Measurements from ENCODE around the gene TLNRD1.

DNA sequence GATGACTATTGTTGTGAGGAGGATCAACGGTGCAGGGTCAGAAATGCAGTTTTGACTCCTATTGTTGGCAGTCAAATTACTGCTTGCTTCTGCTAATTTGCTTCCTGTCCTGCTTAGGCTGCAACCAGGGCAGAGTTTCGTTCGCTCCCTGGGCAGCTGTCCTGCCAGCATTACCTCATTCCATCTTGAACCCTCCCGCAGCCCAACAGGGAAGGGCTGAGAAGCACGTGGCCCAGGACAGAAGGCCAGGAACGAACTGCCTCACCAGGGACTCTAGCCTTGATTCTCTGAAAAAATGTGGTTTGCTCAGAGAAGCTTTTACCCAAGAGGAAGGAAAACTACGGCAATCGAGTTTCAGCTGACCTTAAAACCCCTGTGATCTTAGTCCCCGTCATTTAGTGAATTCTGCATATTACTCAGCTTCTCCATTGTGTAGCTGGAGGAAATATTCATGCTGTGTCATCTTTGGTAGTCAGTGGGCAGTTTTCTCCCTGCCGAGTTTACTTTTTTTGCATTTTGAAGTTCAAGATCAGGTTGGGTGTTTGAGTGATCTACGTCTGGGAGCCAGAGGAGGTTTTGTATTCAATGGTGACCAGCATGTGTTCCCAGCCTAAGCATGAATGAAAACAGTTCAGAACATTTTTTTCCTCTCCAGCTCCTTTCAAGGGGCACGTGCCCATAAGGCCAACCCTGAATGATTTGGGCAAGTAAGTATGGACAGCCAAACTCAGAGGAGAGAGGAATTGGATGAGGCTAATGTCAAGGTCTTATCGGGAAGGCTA is 23.0 kb downstream of the TLNRD1 start:
- no peak for TF ChIP-seq POLR2AphosphoS5 (IDR thresholded peaks at IDR 0.05)
- no peak for TF ChIP-seq POLR2A (IDR thresholded peaks at IDR 0.05)
- TF ChIP-seq, protein P1, sequence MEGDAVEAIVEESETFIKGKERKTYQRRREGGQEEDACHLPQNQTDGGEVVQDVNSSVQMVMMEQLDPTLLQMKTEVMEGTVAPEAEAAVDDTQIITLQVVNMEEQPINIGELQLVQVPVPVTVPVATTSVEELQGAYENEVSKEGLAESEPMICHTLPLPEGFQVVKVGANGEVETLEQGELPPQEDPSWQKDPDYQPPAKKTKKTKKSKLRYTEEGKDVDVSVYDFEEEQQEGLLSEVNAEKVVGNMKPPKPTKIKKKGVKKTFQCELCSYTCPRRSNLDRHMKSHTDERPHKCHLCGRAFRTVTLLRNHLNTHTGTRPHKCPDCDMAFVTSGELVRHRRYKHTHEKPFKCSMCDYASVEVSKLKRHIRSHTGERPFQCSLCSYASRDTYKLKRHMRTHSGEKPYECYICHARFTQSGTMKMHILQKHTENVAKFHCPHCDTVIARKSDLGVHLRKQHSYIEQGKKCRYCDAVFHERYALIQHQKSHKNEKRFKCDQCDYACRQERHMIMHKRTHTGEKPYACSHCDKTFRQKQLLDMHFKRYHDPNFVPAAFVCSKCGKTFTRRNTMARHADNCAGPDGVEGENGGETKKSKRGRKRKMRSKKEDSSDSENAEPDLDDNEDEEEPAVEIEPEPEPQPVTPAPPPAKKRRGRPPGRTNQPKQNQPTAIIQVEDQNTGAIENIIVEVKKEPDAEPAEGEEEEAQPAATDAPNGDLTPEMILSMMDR (IDR thresholded peaks at IDR 0.05), result no peak
- TF ChIP-seq EP300 (IDR thresholded peaks at IDR 0.05; ENCODE audit: low read depth), result no peak

Data from transverse colon (tissue), 4 donors.